HL-60/S4 treated with retinoic acid at 250 ng/mL for 4 days and 3 days (cell line): ENCODE data around the gene TFF3.

Source experiments
- in situ Hi-C: fragments of 300-500 bp; cut with MboI; formaldehyde crosslinking; loops from 2 replicates; pipeline ENCODE4 v1.7.0; 2022; ENCODE audit warnings: low sequenced_read_pairs

Gene TFF3

GRCh38 chr21:42272984-42273600, 42.1 kb downstream of the TFF3 start:
- in situ Hi-C loops, result no loop called here

DNA sequence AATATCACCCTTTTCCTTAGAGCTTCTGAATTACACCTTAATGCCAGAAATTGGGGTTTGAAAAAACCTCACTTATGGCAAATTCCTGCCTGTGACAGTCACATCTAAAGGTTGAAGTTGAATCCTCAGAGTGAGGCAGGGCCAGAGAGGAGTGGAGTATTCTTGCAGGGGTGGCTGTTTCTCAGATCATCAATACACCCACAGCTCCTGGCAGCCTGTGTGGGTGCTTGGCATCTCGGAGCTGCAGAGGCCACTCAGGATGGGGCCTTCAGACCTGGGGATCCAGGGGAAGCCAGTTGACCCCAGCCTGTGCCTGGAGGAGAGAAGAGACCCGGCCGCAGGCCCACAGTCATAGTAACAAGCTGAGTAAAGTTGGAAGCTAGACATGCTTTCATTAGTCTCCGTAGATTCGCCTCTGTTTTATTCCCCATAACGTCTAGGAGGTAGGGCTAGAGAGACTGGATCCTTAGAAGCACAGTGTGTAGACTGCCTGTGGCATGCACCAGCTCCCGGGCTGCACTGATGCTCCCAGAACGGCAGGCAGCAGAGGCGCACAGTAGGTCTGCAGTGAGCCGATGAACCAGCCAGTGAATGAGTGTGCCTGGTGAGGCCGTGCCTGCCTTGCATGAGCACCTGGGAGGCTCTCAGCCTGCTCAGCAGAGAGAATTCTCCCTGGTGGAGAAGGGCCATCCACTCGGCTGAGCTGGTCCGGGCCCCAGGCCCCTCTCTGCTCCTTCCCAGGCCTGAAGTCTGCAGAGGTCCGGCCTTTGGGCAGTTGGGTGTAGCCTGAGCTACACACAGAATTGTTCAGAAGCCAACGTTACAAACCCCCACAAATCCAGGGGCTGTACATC, 42.9 kb downstream of the TFF3 start:
- in situ Hi-C loops, result no loop called here

GRCh38 chr21:42271065-42271464, 44.1 kb downstream of the TFF3 start:
- in situ Hi-C loops, result no loop called here

DNA sequence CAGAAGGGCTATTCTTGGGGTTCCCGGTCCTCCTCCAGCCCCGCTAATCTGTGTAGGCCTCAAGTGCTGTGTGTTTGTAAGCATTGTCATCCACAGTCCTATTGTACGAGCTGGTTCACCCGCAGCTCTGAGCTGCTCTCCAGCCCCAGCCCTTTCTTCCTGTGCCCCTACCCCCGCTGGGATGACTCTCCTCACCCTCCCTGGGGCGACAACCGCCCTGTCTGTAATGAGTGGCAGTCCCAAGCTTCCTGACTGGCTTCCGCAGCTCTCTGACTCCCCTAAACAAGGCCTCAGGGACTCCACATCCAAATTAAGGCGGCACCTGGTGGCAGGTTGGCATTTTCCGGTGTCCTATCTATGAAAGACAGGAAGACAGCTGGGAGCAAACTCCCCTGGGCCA, 45.8 kb downstream of the TFF3 start:
- in situ Hi-C loops, result no loop called here

DNA sequence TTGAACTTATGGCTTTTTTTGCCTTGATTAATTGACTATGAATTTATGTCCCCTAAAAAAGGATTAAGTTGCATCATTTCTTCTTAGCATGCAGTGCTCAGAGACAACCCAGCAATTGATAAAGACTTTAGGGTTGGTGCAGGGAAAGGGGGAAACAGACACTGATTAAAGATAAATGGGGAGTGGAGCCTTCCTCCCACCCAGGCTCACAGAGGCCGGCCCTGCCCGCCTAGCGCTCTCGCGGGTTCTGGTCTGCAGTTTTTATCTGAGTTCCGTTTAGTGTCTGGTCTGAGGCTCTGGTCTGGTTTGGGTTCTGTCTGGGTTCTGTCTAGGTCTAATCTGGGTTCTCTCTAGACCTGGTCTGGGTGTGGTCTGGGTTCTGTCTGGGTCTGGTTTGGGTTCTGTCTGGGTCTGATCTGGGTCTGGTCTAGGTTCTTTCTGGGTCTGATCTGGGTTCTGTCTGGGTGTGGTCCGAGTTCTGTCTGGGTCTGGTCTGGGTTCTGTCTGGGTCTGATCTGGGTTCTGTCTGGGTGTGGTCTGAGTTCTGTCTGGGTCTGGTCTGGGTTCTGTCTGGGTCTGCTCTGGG, 48.1 kb downstream of the TFF3 start:
- in situ Hi-C loops, result no loop called here

DNA sequence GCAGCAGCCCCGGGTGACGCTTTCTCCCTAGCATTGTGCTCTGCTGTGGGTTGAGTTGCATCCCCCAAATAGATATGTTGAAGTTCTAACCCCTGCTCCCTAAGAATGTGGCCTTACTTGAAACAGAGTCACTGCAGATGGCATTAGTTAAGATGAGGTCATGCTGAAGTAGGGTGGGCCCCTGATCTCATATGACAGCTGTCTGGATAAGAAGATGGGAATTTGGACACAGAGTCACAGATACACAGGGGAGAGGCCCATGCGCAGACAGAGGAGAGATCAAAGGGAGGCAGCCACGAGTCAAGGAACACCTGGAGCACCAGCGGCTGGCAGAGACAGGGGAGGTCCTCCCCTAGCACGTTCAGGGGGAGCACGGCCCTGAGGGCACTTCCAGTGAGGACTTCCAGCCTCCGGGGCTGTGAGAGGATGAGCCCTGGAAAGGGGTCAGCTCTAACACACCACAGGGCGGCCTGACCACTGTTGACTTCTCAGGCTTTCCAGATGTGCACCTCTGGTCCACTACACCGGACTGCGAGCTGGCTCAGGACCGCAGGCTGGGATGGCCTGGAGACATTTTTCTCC, 49.9 kb downstream of the TFF3 start:
- in situ Hi-C loops, result no loop called here

DNA sequence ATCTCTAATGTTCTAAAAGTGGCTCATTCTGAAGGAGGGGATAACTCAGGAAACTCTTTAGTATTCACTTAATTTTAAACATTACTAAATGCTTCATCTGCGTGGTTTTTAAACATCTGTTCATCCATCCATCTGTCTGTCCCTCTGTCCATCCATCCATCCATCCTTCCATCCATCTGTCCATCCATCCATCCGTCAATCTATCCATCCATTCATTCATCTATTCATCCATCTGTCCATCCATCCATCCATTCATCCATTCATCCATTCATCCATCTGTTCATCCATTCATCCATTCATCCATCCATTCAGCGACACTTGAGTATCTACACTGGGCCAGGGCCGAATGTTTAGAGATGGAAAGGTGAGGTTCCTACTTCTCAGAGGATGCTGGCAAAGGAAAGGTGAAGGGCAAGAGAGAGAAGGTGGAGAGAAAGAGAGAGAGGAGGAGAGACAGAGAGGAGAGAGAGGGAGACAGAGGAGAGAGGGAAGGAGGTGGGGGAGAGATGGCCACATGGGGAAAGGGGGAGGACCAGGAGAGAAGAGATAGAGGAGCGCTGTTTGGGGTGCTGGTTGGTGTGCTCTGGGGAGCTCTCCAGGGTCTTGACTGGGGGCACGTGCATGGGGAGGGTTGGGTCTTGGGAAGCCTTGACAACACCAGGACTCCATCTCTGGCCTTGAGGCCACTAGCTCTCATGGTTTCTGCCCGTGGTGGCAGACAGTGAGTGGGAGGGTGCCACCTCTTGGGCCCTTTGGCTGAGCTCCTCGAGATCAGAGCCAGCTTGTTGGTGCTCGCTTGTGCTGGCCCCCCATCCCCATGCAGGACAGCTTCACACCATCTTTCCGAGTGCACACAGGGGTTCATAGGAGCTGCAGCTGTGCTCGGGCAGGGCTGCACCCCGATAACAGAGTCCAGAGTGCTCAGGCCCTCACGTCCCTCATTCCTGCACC, 50.7 kb downstream of the TFF3 start:
- in situ Hi-C loops, result no loop called here

- in situ Hi-C loops, result no loop called here
These were observed 51.5 kb downstream of the TFF3 start for GRCh38 chr21:42263591-42264131.

- in situ Hi-C loops, result no loop called here
These were observed 52.4 kb downstream of the TFF3 start for GRCh38 chr21:42262831-42263231.

DNA sequence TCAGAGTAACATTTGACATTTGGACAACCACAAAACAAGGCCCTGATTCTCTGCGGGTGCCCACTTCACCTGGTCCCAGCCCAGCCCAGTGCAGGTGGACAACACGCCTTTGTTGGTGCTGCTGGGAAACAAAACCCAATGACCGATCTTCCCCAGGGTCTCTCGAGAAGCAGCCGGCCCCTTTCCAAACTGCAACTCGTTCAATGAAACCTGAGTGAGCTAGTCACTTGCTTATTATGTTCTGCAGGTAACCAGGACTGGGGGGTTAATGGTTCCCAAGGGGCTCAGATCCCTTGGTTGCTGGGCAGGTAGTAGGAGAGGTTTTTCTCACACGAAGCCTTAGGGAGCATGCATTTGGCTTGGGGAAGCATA, 53.4 kb downstream of the TFF3 start:
- in situ Hi-C loops, result no loop called here
